ENCODE data around the gene ASPM. TPM values are rescaled to one million over a fixed set of nuclear protein-coding genes. Genes with fewer than 3 reads are reported as not detected.

The ASPM gene
- total RNA-seq, 1 donor from 2014 or later, result 5.7 TPM

DNA sequence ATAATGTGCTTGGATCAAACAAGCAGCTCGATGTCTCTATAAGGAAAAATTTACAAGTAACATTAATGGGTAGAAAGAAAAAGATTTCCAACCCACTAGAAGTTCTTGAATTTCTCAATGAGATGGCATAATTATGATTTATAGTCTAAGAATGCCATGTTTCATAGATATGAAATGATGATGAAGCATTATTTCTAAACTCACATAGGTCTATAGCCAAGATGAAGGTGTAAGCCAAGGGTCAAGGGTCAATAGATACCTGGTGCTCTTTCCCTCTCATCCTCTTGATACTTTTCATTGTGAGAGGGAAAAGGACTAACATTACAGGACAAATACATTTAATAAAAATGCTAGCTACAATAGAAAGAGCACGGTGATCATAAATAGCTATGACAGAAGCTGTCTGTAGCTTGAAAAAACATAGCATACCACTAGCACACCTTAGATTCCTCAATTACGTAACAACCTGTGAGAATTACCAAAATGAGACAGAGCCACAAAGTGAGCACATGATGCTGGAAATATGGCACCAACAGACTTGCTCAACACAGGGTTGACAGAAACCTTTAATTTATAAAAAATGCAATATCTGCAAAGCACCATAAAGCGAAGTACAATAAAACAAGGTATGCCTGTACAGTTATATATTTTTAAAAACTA, 53.1 kb downstream of the ASPM start:
- Histone ChIP-seq H3K27me3 (ENCODE audit: control insufficient read depth in 3 of 3, insufficient read depth in 3 of 3, low read length in 3 of 3) (no peaks in the 10 kb centered on the region), H3K4me3 (ENCODE audit: low read length in 3 of 3) (no peak overlapping the region), H3K9ac (ENCODE audit: low read depth in 1 of 3, low read length in 3 of 3) (no peak overlapping the region), H3K27ac (ENCODE audit: low read depth, low read length) (no peak overlapping the region), H3K36me3 (ENCODE audit: control insufficient read depth in 3 of 3, insufficient read depth in 3 of 3, low read length in 3 of 3) (no peaks in the 10 kb centered on the region), H3K9me3 (ENCODE audit: control insufficient read depth in 3 of 3, low read length in 3 of 3) (no peaks in the 10 kb centered on the region), H3K4me1 (ENCODE audit: control insufficient read depth in 3 of 3, insufficient read depth in 3 of 3, low read length in 3 of 3) (no peaks in the 10 kb centered on the region)

DNA sequence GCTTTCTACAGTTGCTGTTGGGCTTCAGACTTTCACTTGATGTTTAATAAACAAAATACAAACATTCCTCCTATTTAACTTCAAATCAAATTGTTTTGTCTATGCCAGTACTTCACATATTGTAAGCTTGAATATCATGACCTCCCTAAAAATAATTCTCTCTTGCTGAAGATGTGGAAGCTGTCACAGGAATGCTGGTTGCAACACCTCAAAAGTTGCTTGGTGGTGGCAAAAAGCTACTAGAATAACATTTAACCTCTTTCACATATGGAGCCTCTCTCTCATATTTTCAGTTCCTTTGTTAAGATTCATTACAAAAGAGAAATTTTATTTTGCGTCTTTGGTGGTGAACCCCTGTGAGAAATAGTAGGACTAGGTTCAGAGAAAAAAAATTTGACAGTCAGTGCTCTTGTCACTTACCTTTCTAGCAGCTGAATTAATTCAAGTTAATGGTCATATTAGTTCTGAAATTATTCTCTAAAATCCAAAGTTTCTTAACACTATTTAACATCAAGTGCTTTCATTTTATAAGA, 53.9 kb downstream of the ASPM start:
- Histone ChIP-seq H3K9ac (ENCODE audit: low read depth in 1 of 3, low read length in 3 of 3) (no peak overlapping the region), H3K4me1 (ENCODE audit: control insufficient read depth in 3 of 3, insufficient read depth in 3 of 3, low read length in 3 of 3) (no peaks in the 10 kb centered on the region)

GRCh38 chr1:197083474-197083873, 63.0 kb downstream of the ASPM start:
- H3K27ac ChIP-seq (ENCODE audit: low read depth, low read length), result no peak overlapping the region
- no peaks in the 10 kb centered on the region for H3K9me3 ChIP-seq (ENCODE audit: control insufficient read depth in 3 of 3, low read length in 3 of 3)
- H3K4me3 ChIP-seq (ENCODE audit: low read length in 3 of 3), result no peak overlapping the region
- no peaks in the 10 kb centered on the region for H3K4me1 ChIP-seq (ENCODE audit: control insufficient read depth in 3 of 3, insufficient read depth in 3 of 3, low read length in 3 of 3)
- H3K9ac ChIP-seq (ENCODE audit: low read depth in 1 of 3, low read length in 3 of 3), result no peak overlapping the region
- H3K27me3 ChIP-seq (ENCODE audit: control insufficient read depth in 3 of 3, insufficient read depth in 3 of 3, low read length in 3 of 3), result no peaks in the 10 kb centered on the region
- no peaks in the 10 kb centered on the region for H3K36me3 ChIP-seq (ENCODE audit: control insufficient read depth in 3 of 3, insufficient read depth in 3 of 3, low read length in 3 of 3)

More for the DNA sequence above, 53.9 kb downstream of the ASPM start:
- H3K9me3 ChIP-seq (ENCODE audit: control insufficient read depth in 3 of 3, low read length in 3 of 3), result no peaks in the 10 kb centered on the region
- no peak overlapping the region for H3K27ac ChIP-seq (ENCODE audit: low read depth, low read length)
- no peaks in the 10 kb centered on the region for H3K27me3 ChIP-seq (ENCODE audit: control insufficient read depth in 3 of 3, insufficient read depth in 3 of 3, low read length in 3 of 3)
- H3K4me3 ChIP-seq (ENCODE audit: low read length in 3 of 3), result no peak overlapping the region
- H3K36me3 ChIP-seq (ENCODE audit: control insufficient read depth in 3 of 3, insufficient read depth in 3 of 3, low read length in 3 of 3), result no peaks in the 10 kb centered on the region

DNA sequence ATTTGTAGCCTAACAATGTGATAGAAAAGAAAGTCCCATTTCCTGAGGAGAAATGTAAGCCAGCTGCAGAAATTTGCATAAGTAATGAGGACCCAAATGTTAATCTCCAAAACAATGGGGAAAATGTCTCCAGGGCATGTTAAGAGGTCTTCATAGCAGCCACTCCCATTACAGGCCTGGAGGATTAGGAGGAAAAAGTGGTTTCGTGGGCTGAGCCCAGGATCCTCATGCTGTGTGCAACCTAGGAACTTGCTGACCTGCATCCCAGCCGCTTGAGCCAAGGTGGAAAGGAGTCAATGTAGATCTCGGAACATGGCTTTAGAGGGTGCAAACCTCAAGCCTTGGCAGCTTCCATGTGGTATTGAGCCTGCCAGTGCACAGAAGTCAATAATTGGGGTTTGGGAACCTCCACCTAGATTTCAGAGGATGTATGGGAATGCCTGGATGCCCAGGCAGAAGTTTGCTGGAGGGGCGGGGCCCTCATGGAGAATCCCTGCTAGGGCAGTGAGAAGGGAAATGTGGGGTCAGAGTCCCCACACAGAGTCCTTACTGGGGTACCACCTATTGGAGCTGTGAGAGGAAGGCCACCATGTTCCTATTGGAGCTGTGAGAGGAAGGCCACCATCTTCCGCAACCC, 65.2 kb downstream of the ASPM start:
- no peaks in the 10 kb centered on the region for H3K27me3 ChIP-seq (ENCODE audit: control insufficient read depth in 3 of 3, insufficient read depth in 3 of 3, low read length in 3 of 3)
- no peaks in the 10 kb centered on the region for H3K36me3 ChIP-seq (ENCODE audit: control insufficient read depth in 3 of 3, insufficient read depth in 3 of 3, low read length in 3 of 3)
- no peak overlapping the region for H3K4me3 ChIP-seq (ENCODE audit: low read length in 3 of 3)
- H3K27ac ChIP-seq (ENCODE audit: low read depth, low read length), result no peak overlapping the region
- no peaks in the 10 kb centered on the region for H3K9me3 ChIP-seq (ENCODE audit: control insufficient read depth in 3 of 3, low read length in 3 of 3)
- H3K4me1 ChIP-seq (ENCODE audit: control insufficient read depth in 3 of 3, insufficient read depth in 3 of 3, low read length in 3 of 3), result no peaks in the 10 kb centered on the region
- H3K9ac ChIP-seq (ENCODE audit: low read depth in 1 of 3, low read length in 3 of 3), result no peak overlapping the region

DNA sequence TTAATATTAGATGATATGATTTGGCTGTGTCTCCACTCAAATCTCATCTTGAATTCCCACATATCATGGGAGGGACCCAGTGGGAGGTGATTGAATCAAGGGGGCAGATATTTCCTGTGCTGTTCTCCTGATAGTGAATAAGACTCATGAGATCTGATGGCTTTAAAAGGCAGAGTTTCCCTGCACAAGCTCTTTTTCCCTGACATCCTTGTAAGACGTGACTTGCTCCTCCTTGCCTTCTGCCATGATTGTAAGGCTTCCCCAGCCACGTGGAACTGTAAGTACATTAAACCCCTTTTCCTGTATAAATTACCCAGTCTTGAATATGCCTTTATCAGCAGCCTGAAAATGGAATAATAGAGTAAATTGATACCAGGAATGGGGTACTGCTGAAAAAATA, 66.1 kb downstream of the ASPM start:
- H3K9ac ChIP-seq (ENCODE audit: low read depth in 1 of 3, low read length in 3 of 3), result no peak overlapping the region
- no peaks in the 10 kb centered on the region for H3K27me3 ChIP-seq (ENCODE audit: control insufficient read depth in 3 of 3, insufficient read depth in 3 of 3, low read length in 3 of 3)
- H3K27ac ChIP-seq (ENCODE audit: low read depth, low read length), result no peak overlapping the region
- H3K4me3 ChIP-seq (ENCODE audit: low read length in 3 of 3), result no peak overlapping the region
- H3K9me3 ChIP-seq (ENCODE audit: control insufficient read depth in 3 of 3, low read length in 3 of 3), result no peaks in the 10 kb centered on the region
- no peaks in the 10 kb centered on the region for H3K36me3 ChIP-seq (ENCODE audit: control insufficient read depth in 3 of 3, insufficient read depth in 3 of 3, low read length in 3 of 3)
- H3K4me1 ChIP-seq (ENCODE audit: control insufficient read depth in 3 of 3, insufficient read depth in 3 of 3, low read length in 3 of 3), result no peaks in the 10 kb centered on the region

- Histone ChIP-seq H3K4me1 (ENCODE audit: control insufficient read depth in 3 of 3, insufficient read depth in 3 of 3, low read length in 3 of 3) (no peaks in the 10 kb centered on the region), H3K9ac (ENCODE audit: low read depth in 1 of 3, low read length in 3 of 3) (no peak overlapping the region), H3K36me3 (ENCODE audit: control insufficient read depth in 3 of 3, insufficient read depth in 3 of 3, low read length in 3 of 3) (no peaks in the 10 kb centered on the region), H3K27me3 (ENCODE audit: control insufficient read depth in 3 of 3, insufficient read depth in 3 of 3, low read length in 3 of 3) (no peaks in the 10 kb centered on the region), H3K27ac (ENCODE audit: low read depth, low read length) (no peak overlapping the region), H3K9me3 (ENCODE audit: control insufficient read depth in 3 of 3, low read length in 3 of 3) (no peaks in the 10 kb centered on the region), H3K4me3 (ENCODE audit: low read length in 3 of 3) (no peak overlapping the region)
Measured at GRCh38 chr1:197076585-197076984, 69.9 kb downstream of the ASPM start.

DNA sequence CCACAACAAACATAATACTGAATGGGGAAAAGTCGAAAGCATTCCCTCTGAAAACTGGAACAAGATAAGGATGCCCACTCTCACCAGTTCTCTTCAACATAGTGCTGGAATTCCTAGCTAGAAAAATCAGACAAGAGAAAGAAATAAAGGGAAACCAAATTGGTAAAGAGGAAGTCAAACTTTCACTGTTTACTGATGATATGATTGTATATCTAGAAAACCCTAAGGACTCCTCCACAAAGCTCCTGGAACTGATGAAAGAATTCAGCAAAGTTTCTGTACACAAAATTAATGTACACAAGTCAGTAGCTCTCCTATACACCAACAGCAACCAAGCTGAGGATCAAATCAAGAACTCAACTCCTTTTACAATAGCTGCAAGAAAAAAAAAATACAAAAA, 72.5 kb downstream of the ASPM start:
- H3K27ac ChIP-seq (ENCODE audit: low read depth, low read length), result no peak overlapping the region
- H3K27me3 ChIP-seq (ENCODE audit: control insufficient read depth in 3 of 3, insufficient read depth in 3 of 3, low read length in 3 of 3), result no peaks in the 10 kb centered on the region
- H3K36me3 ChIP-seq (ENCODE audit: control insufficient read depth in 3 of 3, insufficient read depth in 3 of 3, low read length in 3 of 3), result no peaks in the 10 kb centered on the region
- no peaks in the 10 kb centered on the region for H3K9me3 ChIP-seq (ENCODE audit: control insufficient read depth in 3 of 3, low read length in 3 of 3)
- H3K4me3 ChIP-seq (ENCODE audit: low read length in 3 of 3), result no peak overlapping the region
- H3K4me1 ChIP-seq (ENCODE audit: control insufficient read depth in 3 of 3, insufficient read depth in 3 of 3, low read length in 3 of 3), result no peaks in the 10 kb centered on the region
- no peak overlapping the region for H3K9ac ChIP-seq (ENCODE audit: low read depth in 1 of 3, low read length in 3 of 3)

DNA sequence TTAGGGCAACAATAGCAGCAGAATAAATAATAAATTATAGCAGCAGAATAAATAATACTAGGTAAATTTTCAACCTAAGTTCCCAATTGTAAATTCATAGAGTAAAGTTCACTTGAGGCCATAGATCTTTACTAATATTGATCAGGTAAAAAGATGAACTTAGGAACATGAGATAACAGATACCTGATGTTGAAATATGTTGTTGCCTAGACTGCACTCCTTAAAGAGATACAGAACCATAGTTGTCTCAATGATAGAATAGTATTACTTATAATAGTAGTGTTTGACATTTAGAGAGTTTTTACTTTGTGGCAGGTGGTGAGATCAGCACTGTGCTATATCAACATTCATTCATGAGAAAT, 79.0 kb downstream of the ASPM start:
- Histone ChIP-seq H3K36me3 (ENCODE audit: control insufficient read depth in 3 of 3, insufficient read depth in 3 of 3, low read length in 3 of 3) (no peaks in the 10 kb centered on the region), H3K9ac (ENCODE audit: low read depth in 1 of 3, low read length in 3 of 3) (no peak overlapping the region), H3K27me3 (ENCODE audit: control insufficient read depth in 3 of 3, insufficient read depth in 3 of 3, low read length in 3 of 3) (no peaks in the 10 kb centered on the region), H3K9me3 (ENCODE audit: control insufficient read depth in 3 of 3, low read length in 3 of 3) (no peaks in the 10 kb centered on the region), H3K27ac (ENCODE audit: low read depth, low read length) (no peak overlapping the region), H3K4me1 (ENCODE audit: control insufficient read depth in 3 of 3, insufficient read depth in 3 of 3, low read length in 3 of 3) (no peaks in the 10 kb centered on the region), H3K4me3 (ENCODE audit: low read length in 3 of 3) (no peak overlapping the region)

- Histone ChIP-seq H3K27ac (ENCODE audit: low read depth, low read length) (no peak within 1 kb of the TSS), H3K4me3 (ENCODE audit: low read length in 3 of 3) (no peak within 1 kb of the TSS), H3K27me3 (ENCODE audit: control insufficient read depth in 3 of 3, insufficient read depth in 3 of 3, low read length in 3 of 3) (no peaks in the 10 kb centered on the region), H3K9ac (ENCODE audit: low read depth in 1 of 3, low read length in 3 of 3) (no peak within 1 kb of the TSS), H3K36me3 (ENCODE audit: control insufficient read depth in 3 of 3, insufficient read depth in 3 of 3, low read length in 3 of 3) (no peaks in the 10 kb centered on the region), H3K4me1 (ENCODE audit: control insufficient read depth in 3 of 3, insufficient read depth in 3 of 3, low read length in 3 of 3) (no peaks in the 10 kb centered on the region), H3K9me3 (ENCODE audit: control insufficient read depth in 3 of 3, low read length in 3 of 3) (no peaks in the 10 kb centered on the region)
Measured at GRCh38 chr1:197066719-197067456, 79.6 kb downstream of the ASPM start, which contains the start of gene F13B. Gene F13B (minus strand): TSS chr1:197067260. CDS start chr1:197067223, 37 bp downstream.

GRCh38 chr1:197066277-197066676, 80.2 kb downstream of the ASPM start:
- H3K27ac ChIP-seq (ENCODE audit: low read depth, low read length), result no peak overlapping the region
- no peaks in the 10 kb centered on the region for H3K36me3 ChIP-seq (ENCODE audit: control insufficient read depth in 3 of 3, insufficient read depth in 3 of 3, low read length in 3 of 3)
- H3K27me3 ChIP-seq (ENCODE audit: control insufficient read depth in 3 of 3, insufficient read depth in 3 of 3, low read length in 3 of 3), result no peaks in the 10 kb centered on the region
- no peak overlapping the region for H3K9ac ChIP-seq (ENCODE audit: low read depth in 1 of 3, low read length in 3 of 3)
- no peaks in the 10 kb centered on the region for H3K9me3 ChIP-seq (ENCODE audit: control insufficient read depth in 3 of 3, low read length in 3 of 3)
- no peak overlapping the region for H3K4me3 ChIP-seq (ENCODE audit: low read length in 3 of 3)
- H3K4me1 ChIP-seq (ENCODE audit: control insufficient read depth in 3 of 3, insufficient read depth in 3 of 3, low read length in 3 of 3), result no peaks in the 10 kb centered on the region

All from skeletal muscle tissue (tissue), 4 donors.